Measurements from ENCODE around the gene ANKRD34A.
A peak's percentile ranks its signal among the peaks of the same experiment; 100 is the strongest.

Gene ANKRD34A

DNA sequence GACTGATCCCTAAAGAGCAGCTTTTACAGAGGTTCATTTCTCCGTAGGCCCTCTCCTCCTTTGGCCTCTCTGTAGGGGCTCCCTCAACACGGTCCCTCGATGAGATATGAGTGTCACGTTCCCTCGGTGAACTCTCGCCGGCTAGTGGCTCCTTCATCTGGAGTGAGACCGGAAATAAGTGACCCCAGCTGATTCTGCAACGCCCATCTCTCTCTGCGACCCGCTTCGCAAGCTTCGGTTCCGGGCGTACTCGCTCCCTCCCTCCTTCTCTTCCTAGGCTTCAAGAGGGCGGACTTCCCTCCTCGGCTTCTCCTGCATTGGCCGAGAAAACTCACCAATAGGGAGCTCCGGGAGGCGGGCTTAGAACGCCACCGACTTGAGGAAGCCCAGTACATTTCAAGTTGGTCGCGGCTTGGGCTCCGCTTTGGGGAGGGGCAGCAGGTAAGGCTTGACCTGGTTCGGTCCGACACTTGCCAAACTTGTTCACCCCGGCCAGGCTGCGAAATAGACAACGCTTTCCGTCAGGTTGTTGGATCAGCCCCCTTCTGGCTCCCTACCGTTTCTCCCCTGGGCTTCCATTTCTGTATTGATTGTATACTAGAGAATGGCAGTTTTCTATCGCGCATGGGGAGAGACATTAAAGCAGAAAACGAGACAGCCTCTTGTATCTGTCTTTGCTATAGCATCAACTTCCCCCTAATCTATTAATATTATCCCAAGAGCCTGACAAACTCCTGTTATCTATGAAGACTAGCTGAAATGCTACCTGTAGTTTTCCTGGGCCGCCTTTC, at the start of gene ANKRD34A, which contains the start of gene POLR3GL:
Gene ANKRD34A, minus strand, starts transcription at position 248 of the 791 bp plus-strand sequence. CDS start 2,816 bp downstream, outside the sequence.
Gene POLR3GL, plus strand, starts transcription at position 363 of the 791 bp plus-strand sequence. CDS start 10,176 bp downstream, outside the sequence.
- peak; percentile 93 for DNase-seq (ENCODE audit: low spot score)

DNA sequence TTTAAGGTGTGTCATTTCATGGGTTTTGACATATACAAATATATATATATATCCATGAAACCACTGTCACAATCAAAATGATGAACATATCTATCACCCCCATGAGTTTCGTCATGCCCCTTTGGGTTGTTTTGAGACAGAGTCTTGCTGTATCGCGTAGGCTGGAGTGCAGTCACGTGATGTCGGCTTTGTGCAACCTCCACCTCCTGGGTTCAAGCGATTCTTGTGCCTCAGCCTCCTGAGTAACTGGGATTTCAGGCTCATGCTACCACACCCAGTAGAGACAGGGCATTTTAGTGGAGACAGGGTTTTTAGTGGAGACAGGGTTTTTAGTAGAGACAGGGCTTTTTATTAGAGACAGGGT, 49.2 kb upstream of the ANKRD34A start:
- DNase-seq (ENCODE audit: low spot score), result no peak

DNA sequence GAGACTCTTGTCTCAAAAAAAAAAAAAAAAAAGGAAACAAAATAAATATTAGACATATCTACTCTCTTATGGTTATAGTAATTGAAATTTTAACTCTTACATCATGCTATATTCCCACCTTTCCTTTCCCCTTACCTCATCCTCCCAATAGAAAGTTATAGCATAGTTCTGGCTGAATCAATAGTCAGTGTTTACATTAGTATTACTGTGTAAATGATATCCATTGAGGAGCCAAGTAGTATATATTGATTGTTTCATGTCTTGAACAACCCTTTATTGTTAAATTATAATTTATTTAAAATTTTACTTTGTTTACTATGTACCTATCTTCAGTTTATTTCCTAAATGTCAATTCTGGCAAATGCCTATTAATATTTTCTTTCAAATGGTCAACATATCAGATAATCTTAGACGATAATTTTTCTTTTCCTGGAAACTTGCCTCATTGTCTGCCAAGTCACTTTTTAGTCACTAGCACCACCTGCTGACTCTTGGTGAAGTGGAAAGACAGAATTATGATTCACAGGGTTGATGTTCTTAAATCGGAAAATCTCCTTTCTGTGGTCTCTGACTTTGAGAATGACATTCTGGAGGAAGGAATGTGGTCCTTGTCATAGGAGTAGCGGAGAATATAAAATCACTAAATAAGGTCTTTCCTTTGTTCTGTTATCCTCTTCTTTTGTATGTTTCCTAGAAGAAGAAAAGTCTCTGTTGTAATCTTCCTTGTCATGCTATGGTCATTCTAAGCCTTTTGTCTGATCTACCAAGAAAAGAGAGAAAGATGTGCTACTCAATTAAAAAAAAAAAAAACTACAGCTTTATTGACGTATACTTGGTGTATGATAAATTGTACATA, 48.6 kb upstream of the ANKRD34A start:
- peak; percentile 78 for DNase-seq (ENCODE audit: low spot score)

DNA sequence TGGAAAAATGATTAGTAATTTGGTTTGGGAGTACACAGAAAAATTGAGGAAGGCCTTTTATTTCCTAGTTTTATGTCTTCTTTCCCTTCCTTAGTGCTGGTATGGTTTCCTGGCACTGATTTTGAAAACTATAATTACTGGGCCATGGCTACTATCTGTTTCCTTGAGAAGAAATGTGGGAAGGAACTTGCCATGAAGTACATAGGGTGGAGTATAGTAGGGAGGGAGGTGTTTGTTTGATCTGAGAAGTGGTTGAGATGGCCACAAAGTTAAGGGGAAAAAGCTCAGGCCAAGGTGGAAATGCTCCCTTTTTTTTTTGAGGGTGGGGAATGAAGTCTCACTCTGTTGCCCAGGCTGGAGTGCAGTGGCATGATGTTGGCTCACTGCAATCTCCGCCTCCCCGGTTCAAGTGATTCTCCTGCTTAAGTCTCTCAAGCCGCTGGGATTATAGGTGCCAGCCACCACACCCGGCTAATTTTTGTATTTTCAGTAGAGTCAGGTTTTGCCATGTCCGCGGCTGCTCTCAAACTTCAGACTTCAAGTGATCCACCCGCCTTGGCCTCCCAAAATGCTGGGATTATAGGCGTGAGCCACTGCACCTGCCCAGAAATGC, 45.9 kb upstream of the ANKRD34A start:
- no peak for DNase-seq (ENCODE audit: low spot score)

DNA sequence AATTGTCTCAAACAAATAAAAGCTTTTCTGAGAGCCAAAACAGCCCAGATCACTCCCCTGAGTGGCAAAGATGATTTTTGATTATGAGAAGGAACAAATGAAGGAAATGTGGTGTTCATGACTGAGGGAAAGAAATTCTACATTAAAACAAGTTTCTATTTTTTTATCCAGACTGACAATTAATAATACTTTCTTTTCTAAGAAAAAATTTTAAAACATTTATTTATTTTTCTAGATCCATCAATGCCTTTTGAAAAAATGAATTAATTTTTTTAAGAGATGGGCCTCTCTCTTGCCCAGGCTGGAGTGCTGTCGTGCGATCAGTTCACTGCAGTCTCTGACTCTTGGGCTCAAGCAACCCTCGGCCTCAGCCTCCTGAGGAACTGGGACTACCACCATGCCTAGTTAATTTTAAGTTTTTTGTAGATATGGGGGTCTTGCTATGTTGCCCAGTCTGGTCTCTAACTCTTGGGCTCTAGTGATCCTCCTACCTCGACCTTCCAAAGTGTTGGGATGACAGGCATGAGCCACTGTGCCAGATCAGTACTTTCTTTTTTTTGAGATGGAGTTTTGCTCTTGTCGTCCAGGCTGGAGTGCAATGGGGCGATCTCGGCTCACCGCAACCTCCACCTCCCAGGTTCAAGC, 43.2 kb upstream of the ANKRD34A start:
- DNase-seq (ENCODE audit: low spot score), result no peak

DNA sequence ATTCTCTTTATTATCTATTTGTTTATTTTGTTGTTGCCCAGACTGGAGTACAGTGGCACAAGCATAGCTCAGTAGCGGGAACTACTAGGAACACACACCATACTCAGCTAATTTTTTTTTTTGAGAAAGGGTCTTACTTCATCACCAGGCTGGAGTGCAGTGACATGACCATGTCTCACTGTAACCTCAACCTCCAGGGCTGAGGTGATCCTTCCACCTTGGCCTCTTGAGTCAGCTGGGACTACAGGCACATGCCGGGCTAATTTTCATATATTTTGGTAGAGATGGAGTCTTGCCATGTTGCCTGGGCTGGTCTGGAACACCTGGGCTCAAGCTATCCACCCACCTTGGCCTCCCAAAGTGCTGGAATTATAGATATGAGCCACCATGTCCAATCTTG, 37.3 kb upstream of the ANKRD34A start:
- DNase-seq (ENCODE audit: low spot score), result no peak

DNA sequence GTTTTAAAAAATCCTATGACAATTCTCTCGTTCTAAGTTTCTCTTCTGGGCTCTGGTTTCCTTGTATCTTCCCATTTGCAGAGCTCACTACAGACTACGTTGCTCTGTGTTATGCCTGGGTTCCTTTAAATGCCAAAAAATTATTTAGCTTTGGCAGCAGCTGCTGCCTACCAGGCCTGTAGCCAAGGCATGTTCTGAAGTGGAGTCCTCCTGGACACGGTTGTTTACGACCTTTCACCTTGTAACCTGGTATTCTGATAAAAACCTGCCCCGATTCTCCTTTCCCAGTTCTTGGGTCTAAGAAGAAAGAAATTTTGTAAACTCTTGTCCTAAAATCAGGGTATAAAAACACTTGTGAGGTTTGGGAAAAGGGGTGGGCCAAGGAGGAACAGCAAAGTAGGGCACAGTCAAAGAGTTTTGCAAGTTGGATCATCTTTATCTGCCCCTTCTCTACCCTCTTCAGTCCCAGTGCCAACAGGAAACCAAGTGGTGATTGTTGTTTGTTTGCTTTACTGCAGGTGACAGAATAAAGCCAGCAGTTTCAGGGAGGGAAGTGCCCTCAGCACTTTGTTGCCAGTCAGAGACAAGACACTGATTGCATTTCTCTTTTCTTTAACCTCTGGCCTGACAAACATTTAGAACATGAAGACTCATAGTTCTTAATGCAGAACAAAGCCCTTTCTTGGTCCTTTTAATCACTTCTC, 35.1 kb upstream of the ANKRD34A start:
- peak; percentile 62 for DNase-seq (ENCODE audit: low spot score)

DNA sequence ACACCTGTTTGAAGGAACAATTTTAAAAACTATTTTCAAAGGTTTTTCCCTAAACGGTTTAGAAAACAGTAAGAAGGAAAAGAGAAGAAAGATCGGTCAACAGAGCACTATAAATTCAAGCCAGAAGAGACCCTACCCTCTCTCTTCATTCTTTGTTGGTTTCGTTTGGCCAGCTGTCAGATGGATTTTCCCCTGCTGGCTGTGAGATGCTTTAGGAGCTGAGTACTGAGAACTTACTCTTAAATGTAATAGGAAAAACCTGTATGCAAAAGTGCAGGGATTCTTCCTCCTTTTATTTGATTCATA, 33.3 kb upstream of the ANKRD34A start:
- no peak for DNase-seq (ENCODE audit: low spot score)

DNA sequence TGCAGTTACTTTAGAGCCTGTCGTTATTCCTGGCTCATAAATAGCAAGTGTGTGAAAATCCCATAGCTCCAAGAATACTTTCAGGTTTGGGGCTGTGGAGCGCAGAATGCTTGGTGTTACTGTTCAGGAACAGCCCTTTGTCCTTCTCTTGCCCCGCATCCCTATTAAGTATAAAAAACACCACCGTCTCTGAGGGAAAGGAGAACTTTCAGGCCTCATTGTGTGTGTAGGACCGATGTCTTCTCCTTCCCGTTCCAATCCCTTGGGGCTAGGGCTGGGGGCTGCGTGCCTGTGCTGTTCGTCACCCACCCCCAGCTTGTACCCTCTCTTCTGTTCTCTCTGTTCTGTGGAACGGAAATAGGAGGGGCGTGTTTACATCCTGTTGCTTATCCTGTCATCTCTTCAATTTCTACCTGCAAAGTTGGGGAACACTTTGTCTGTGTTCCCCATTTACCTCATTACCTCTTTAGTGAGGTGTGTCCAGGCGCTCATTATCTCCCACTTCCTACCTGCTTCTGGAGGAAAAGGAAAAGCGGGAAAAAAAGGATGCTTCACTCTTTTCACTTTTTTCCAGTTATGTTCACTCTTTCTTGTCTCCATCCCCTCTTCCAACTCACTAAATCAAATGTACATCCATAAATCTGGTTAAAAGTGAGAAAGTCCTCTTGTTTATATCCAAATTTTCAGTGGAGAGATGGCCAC, 32.8 kb upstream of the ANKRD34A start:
- DNase-seq (ENCODE audit: low spot score), result no peak

DNA sequence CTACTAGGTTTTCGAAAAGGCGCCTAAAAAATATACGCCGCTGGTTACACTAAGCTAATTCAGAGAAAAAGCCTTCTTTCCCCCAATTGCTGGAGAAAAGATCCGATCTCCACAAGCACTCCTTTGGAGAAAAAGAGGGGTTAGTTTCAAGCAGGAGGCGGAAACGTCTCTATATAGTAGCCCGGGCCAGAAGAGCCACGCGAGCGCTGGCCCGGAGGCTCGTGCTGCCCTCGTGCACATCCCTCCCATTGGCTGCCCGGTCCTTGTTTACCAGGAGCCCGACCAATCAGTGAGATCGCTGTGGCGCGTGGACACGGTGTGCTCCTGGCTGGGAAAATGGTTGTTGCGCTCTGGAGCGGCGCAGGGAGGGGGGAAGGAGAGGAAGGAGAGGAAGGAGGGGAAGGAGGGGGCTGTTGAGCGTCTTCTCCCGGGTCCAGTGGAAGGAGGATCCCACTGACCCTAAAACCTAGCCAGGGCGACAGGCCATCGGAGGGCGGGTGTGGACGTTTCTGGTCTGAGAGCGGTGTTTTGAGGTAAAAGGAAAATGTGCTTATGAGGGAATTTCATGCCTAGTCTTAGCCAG, 32.1 kb upstream of the ANKRD34A start, which contains the start of gene TXNIP:
Gene TXNIP, minus strand, starts transcription at position 147 of the 583 bp plus-strand sequence. CDS start 313 bp downstream, outside the sequence.
- peak; percentile 97 for DNase-seq (ENCODE audit: low spot score)

DNA sequence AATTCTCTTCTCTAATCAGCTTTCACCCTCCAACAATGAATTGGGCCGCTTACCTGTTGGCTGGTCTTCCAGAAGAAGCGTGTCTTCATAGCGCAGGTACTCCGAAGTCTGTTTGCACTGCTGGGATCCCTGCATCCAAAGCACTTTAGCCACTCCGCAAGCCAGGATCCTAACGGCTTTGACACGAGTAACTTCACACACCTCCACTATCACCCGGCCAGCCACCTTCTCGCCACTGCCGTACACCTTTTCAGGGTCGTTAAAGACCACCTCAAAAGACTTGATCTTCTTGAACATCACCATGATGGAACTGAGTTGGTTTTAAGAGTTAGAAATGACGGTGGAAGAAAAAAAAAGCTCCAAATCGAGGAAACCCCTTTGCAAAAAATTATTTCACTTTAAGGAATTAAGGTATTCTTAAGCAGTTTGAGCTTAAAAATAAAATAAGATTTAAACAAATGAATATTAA, 31.6 kb upstream of the ANKRD34A start:
- no peak for DNase-seq (ENCODE audit: low spot score)

DNA sequence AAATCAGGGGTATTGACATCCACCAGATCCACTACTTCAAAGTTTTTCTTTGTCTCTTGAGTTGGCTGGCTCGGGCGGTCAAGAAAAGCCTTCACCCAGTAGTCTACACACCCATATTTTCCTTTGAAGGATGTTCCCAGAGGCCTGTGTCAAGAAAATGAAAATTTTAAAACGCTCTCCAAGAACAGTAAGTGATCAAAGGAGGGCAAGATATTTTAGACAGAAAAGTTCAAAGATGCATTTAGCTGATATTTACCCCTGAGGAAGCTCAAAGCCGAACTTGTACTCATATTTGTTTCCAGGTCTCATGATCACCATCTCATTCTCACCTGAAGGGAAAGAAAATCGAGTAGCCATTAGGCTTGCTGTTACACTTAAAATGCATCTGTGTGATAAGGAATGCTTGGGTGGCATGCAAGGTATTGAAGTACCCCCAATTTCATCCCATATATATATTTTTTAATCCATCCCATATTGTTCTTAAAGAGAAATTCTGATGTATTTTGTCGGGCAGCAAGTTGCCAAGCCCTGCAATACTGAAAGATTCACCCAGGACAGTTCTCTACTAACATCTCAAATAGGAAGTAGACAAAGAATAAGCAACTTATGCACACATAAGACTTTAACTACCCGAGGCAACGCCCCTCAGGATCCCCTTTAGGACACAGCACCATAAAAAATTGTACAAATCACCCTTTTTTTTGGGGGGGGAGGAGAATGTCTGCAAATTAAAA, 30.9 kb upstream of the ANKRD34A start:
- no peak for DNase-seq (ENCODE audit: low spot score)

DNA sequence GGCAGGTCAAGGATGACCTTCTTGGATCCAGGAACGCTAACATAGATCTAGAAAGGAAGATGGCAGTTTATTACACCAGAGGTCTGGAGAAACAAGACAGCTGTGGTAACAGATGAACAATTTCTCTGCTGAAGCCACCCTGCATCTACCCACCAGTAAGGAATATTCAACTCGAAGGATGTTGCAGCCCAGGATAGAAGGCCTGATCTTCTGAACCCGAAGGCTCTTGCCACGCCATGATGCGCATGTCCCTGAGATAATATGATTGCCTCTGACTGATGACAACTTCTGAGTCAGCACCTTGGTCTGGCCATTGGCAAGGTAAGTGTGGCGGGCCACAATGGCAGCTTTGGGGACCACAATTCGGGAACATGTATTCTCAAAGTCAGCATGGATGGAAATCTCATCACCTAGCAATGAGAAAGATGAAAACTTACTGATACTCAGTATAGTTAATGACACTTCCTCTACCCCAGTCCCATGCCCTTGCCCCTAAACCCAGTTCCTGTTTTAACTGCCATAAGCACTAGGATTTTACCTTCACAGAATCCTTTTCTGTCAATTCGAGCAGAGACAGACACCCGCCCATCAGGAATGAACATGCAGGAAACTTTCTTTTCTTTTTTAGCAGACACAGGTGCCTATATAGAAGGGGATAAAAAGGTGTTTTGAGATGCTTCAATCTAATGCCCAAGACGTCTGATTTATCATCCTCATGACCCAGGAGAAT, 30.2 kb upstream of the ANKRD34A start:
- no peak for DNase-seq (ENCODE audit: low spot score)

DNA sequence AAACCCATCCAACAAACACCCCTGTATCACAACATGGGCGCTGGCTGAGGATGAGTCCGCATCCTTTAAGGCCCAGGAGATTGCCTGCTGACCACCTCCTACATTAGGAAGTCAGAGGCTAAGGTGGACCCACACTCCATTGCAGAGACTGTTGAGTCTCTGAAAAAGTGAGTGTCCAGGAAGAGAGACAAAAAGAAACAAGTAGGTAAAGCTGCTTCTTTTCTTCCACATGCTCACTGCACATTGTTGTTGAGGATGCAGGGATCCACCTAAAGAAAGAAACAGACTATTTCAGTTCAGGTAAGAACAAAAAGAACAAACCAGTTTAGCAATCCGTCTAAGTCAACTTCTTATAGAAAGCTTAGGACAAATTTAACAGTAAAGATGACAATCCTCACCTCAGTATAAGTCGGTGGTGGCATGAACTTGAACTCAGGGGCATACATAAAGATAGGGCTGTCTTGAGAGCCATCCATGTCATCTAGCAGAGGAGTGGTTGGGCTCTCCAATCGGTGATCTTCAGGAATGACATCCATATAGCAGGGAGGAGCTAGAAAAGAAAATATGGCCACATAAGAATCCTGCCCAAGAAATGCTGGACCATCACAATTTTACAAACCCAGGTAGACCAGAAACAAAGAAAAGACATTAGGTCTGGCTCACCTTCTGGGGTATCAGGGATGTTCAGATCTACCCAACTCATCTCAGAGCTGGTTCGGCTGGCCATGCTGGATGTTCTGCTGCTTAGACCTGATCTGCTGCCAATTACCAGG, 29.4 kb upstream of the ANKRD34A start:
- DNase-seq (ENCODE audit: low spot score), result no peak

DNA sequence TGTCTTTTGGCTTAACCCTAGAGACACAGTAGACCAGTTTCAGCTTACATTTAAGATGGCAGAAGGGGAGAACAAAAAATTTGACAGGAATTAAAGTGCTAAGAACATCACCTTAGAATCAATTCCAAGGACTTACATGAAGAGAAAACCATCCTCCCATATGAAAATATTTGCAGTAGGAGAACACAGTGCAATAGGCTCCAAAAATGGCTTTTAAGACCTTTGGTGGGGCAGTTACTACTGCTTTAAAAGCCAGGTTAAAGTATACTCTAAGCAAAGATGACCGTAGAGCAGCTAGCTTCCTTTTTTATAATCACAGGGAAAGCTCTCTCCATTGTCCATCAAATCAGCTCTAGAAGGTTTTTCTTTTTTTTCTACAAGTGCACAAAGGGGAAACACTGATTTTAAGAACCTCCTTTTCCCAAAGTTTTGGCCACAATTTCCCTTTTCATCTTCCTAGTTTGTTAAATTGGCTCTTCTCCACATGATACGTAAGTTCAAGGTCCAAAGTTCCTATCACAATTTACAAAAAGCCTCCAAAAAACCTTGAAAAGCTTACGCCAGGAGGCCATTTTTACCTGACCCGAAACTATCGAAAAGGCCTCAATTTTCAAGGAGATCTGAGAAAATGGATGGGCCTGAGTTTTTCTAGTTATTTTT, 28.7 kb upstream of the ANKRD34A start:
- DNase-seq (ENCODE audit: low spot score), result no peak

DNA sequence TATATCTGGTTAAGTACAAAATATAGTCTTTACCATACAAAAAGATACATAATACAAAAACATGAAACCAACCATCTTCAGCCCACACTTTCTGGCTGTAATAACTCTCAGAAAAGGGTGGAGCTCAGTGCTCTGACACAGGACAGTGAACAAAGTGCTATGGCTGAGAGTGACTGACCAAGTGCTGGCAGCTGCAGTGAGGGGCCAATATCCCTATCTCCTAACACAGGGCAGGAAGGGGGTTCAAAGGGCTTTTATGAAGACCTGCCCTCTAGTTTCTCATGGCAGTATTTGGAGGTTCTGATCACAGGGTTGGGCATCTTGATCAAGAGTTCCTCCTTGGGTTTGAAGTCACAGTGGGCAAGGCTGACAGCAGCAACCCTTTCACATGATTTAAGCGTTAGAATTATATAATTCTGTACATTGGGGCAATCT, 28.1 kb upstream of the ANKRD34A start:
- no peak for DNase-seq (ENCODE audit: low spot score)

DNA sequence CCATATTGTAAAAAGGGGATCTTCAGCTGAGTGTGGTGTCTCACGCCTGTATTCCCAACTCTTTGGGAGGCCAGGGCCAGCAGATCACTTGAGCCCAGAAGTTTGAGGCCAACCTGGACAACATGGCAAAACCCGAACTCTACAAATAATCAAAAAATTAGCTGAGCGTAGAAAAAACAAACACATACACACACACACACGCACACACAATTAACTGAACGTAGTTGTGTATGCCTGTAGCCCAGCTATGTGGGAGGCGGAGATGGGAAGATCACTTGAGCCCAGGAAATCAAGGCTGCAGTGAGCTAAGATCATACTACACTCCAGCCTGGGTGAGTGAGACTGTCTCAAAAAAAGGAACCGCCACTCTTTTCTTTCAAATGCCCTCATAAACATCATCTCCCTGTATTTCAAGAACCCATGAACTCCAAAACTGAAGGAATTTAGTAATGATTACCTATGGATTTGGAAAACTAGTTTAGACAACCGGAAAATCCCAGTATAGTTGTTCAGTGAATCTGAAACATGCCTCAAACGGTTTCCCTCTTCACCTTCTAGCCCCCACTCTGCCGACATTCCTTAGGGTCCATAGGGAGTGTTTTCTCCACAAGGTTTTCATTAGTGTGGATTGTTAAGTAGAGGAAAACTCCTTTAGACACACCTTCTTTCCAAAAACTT, 27.5 kb upstream of the ANKRD34A start:
- no peak for DNase-seq (ENCODE audit: low spot score)
